Measurements from ENCODE around the gene SPAG9.
"Not testable (repeated sequence)": the region's sequence is repeated elsewhere in the genome, so short reads cannot be mapped to it uniquely, and the experiment has no call there.

The SPAG9 gene

DNA sequence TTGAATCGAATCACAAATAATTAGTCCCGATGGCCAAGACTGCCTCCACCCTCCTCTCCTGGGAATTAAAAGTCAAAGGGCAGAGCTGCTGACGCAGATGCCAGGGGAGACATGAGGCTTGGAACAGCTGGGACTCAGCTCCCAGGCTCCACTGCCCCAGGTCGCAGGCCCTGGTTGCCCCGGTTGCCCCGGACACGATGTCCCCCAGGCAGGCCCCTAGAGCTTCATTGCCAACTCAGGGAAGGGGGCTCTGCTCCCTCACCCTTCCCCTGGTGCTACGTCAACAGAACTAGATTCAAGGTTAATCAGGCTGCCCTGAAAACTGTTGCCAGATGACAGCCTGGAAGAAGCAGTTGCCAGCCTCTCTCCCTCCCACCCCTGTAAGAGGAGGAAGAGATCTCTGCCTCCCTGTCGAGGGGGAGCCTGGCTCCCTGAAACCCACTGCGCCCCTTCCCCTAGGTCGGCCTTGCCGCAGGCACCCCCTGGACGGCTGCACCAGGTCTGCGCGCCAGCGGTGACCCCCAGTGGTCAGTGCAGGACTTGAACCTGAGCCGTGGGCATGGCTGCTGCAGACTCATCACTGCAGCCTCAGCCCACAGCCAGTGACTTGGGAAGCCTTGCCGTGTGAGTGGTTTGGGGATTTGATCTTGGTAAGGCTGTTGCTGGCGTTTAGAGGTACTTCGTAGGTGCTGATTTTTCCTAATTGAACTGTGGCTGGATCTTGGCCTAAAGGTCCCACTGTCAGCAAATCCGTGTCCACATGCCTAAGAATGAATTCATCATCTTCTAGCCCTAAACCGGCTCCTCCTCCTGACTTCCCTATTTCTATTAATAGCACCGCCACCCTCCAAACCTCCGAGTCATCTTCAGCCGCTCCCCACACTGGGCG, 170.4 kb downstream of the SPAG9 start:
- peak; percentile 74 for DNase-seq

- no peak for DNase-seq
Observed at GRCh38 chr17:50949128-50949988, 171.3 kb downstream of the SPAG9 start.

DNA sequence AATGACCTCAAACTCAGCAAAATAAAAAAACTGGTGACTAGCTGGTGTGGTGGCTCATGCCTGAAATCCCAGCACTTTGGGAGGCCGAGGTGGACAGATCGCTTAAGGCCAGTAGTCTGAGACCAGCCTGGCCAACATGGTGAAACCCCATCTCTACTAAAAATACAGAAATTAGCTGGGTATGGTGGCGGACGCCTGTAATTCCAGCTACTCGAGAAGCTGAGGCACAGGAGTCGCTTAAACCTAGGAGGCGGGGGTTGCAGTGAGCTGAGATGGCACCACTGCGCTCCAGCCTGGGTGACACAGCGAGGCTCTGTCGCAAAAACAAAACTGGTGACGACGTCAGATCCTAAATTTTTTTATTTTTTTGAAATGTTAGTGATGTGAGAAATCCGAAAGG, 172.0 kb downstream of the SPAG9 start:
- no peak for DNase-seq

GRCh38 chr17:50947782-50948543, 172.7 kb downstream of the SPAG9 start:
- peak; percentile 83 for DNase-seq

DNA sequence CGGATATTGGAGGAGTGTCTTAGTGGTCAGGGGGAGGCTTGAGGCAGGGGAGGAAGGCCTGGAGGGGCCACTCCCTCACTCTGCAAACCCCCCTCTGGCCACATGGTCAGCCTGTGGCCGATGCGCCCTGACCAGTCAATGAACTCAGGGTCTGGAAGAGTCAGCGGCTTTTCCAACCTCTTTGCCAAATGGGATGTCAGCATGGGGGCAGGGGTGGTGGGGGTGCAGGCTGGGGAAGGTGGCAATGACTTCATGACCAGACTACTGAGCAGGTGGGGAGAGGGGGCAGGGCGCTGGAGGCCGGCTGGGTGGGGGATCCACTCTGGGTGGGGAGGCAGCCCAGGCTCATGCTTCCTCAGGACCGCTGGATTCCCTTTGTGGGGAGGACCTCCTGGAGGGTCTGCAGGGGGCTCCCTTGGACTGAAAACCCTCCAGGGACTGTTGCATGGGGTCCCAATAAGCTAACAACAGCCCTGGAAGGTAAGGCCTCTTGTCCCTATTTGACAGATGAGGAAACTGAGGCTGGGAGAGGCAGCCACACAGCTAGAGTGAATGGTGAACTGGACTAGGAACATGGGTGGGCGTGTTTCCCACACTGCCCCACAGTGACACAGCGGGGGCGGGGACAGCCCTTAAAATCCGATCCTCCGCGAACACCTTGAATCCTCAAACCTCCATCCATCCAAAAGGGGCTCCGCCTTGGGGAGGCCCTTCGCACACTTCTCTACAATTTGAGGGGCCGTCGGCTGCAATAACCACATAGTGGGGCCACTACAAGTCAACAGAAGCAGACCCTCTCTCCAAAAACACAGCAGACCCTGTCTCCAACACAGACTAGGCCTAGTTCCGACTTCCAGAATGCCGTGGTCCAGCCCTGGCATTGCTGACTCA, 173.5 kb downstream of the SPAG9 start:
- DNase-seq, result no peak

DNA sequence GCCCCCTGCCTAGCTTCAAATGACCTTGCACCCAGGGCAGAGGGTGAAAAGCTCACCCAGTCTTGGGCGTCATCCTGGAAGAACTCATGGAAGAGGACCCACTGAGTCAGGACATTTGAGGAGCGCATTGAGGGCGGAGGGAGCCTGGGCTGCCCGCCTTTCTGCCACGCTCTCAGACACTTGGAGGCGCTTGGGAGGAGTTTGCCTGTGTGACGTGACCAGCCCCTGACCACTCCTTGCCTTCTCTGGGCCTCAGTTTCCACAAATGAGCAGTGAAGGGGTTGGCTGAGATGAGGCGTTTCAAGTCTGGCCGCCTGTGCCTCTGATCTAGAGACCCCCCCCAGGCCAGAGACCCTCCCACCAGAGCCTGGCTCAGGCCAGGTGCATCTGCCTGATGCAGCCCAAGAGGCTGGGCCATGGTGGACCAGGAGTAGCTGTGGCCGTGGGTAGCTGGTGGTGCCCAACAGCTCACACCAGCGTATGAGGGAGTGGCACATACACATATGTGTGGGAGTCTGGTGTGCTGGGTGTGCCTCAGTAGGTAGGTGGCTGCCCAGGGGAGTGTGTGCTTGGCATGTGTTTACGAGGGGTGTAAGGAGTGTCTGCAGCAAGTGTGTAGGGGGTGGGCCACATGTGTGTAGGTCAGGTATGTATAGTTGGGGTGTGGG, 174.3 kb downstream of the SPAG9 start:
- DNase-seq, result no peak

DNA sequence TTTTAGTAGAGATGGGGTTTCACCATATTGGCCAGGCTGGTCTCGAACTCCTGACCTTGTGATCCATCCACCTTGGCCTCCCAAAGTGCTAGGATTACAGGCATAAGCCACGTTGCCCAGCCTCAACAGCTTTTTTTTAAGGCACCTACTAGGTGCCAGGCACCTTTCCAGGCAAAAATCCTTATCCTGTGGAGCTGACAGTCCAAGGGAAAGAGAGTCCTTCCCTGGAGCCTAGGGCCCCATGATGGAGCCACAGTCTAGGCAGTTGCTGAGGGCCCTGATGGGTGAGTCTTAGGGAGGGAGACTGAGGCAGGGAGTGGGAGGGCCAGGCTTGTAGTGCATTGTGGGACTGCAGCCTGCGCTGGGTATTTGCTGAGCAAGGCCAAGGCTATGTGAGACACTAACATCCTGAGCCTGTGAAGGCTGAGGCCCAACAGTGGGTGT, 174.9 kb downstream of the SPAG9 start:
- DNase-seq, result no peak

DNA sequence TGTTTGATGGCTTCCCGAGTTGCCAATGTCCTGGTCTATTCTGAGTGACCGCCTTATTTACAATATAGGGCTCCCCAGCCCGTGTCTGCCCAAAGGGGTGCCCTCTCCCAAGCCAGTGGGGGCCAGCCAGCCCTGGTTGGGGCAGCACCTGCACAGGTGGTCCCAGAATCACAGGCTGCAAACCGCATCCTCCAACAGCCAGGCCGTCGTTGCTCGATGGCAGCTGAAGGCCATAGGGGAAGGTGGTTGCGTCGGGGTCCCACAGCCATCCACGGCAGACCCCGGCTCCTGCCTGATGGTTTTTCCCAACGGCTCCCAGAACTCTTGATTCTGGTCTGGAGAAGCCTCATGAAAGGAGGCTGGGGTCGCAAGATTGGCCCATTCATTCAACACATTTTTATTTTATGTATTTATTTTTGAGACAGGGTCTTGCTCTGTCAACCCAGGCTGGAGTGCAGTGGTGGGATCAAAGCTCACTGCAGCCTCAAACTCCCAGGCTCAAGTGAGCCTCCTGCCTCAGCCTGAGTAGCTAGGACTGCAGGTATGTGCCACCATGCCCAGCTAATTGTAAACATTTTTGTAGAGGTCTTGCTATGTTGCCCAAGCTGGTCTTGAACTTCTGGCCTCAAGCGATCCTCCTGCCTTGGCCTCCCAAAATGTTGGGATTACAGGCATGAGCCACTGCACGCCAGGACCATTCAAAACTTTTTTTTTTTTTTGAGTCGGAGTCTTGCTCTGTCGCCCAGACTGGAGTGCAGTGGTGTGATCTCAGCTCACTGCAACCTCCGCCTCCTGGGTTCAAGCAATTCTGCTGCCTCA, 175.6 kb downstream of the SPAG9 start:
- no peak for DNase-seq

- peak; percentile 50 for DNase-seq
Observed at GRCh38 chr17:50944054-50944901, 176.4 kb downstream of the SPAG9 start.

GRCh38 chr17:50943575-50943933, 177.1 kb downstream of the SPAG9 start:
- peak; percentile 44 for DNase-seq

DNA sequence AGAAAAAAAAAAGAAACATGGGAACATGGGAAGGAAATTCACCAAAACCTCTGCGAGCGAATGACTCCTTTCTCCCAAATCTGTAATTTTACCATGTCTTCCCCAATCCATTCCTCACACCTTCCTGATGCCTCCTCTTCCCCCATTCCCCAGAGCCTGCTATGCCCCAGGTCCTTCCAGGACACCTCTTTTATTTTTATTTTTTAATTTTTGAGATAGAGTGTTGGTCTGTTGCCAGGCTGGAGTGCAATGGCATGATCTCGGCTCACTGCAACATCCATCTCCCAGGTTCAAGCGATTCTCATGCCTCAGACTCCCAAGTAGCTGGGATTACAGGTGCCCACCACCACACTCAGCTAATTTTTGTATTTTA, 179.0 kb downstream of the SPAG9 start:
- not testable (repeated sequence) for DNase-seq

DNA sequence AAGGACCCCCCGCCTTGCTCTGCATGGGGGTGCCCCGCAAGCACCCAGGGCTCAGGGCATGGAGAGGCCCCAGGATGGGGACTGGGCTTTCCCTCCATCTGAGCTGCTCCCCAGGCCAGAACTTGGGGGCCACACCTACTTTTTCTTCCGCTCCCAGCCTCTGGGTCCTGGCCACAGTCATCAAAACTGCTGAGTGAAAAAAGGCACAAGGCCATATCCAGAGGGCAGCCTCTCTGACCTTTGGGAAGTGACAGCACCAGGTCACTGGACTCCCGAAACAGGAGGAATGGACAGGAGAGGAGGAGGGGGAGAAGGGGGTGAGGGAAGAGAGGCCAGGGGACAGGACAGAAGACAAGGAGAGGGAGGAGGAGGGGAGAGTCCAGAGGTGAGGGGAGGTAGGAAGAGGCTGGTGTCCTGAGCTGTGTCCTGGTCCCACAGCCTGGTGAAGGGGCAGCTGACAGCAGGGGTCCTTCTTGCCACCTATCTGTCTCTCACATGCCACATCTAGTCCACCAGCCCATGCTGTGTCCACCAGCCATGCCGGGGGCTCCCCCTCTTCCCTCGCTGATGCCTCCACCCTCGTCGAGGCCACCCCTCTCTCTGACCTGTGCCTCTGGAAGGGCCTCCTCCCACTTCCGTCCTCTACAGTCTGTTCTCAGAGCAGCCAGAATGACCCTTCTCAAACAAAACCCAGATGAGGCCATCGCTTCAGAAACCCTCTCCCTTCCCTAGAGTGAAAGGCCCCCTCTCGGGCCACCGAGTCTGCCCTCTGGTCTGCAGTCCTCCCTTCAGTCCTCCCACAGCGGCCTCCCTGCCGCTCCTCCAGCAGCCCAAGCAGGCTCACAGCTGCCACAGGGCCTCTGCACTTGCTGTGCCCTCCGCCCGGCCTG, 180.6 kb downstream of the SPAG9 start:
- no peak for DNase-seq

GRCh38 chr17:50939542-50939794, 181.2 kb downstream of the SPAG9 start:
- DNase-seq, result no peak

DNA sequence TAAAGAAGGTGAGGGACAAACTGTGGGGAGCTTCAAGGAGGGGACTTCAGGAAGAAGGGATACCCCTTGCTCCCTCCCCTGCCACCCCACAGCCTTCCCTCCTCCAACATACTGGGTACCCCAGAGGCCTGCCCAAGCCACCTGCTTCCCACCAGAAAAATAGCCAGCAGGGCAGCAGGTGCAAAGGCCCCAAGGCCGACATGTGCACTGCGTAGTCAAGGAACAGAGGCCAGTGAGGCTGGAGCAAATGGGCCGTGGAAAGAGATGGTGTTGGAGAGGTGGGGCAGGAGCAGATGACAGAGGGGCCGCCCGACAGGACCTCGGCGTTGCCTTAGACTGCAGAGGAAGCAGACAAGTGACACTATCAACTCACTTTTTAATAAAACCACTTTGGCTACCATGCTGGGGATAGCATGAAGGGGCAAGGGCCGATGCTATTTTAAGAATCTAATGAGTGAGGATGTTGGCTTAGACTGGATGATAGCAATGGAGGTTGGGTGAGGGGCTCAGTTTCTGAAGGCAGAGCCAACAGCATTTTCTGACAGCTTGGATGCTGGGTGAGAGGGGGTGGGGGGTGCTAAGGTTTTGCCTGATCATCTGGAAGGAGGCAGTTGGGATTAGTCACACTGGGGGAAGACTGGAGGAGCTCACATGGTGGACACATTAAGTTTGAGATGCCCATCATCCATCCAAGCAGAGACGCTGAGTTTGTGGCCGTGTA, 181.7 kb downstream of the SPAG9 start:
- DNase-seq, result no peak

- no peak for DNase-seq
Observed at GRCh38 chr17:50935996-50936266, 184.7 kb downstream of the SPAG9 start.

GRCh38 chr17:50935221-50935995, 185.3 kb downstream of the SPAG9 start:
- DNase-seq, result no peak

- no peak for DNase-seq
Observed at GRCh38 chr17:50934672-50935220, 185.9 kb downstream of the SPAG9 start.
